Endothelial cell of umbilical vein (primary cell): ENCODE results near the gene SGCE. TPM values are rescaled to one million over a fixed set of nuclear protein-coding genes. Genes with fewer than 3 reads are reported as not detected.

ENCODE experiments used
- BruUV-seq: library from RNA; stranded (reverse); fragments of 400-500 nt; replicated peaks from 2 replicates; lab custom pipeline; 2021; lab: Mats Ljungman, UMichigan
- CTCF ChIA-PET: fragments of 300-600, 350-600 bp; sonication (Branson Sonifier 250); formaldehyde crosslinking; loops from one replicate; lab custom pipeline; 2021; ENCODE audit warnings: antibody characterized with exemption, inconsistent platforms; lab: Charles Lee
- POLR2A ChIA-PET: fragments of 300-600, 350-600 bp; sonication (Branson Sonifier 250); formaldehyde crosslinking; loops from one replicate; lab custom pipeline; 2021; ENCODE audit warnings: antibody characterized with exemption, inconsistent platforms; lab: Charles Lee
- DNase-seq: peaks from one replicate; pipeline ENCODE4 v3.0.0-alpha.2; 2011; ENCODE audit warnings: low read depth, low spot score
- FAIRE-seq: peaks from 2 replicates; lab custom pipeline; 2011; peaks lifted over from hg19 to GRCh38; lab: Jason Lieb, UNC
- H2AFZ ChIP-seq: 2 replicates; pipeline ENCODE4 v1.6.0; 2012; ENCODE audit warnings: low read depth, low read length, control low read depth, inconsistent platforms
- H3K27ac ChIP-seq: 2 replicates; pipeline ENCODE4 v1.5.1; 2011; ENCODE audit warnings: low read depth, mild to moderate bottlenecking, control low read depth, low read length, moderate library complexity; ENCODE audit not compliant: insufficient read depth
- H3K27me3 ChIP-seq, 2 experiments: 2 replicates each; pipeline versions ENCODE4 v1.6.0 to v1.6.1; 2011; ENCODE audit warnings: low read length in 2 of 2, mixed read lengths in 1 of 2; ENCODE audit not compliant: control insufficient read depth in 2 of 2, insufficient read depth in 2 of 2
- H3K36me3 ChIP-seq, 2 experiments: 2 replicates in 1 of 2; 3 replicates in 1 of 2; pipeline ENCODE4 v1.5.1; 2011; ENCODE audit warnings: low read length in 2 of 2, mild to moderate bottlenecking in 1 of 2, moderate library complexity in 1 of 2; ENCODE audit not compliant: control insufficient read depth in 2 of 2, insufficient read depth in 2 of 2; ENCODE audit errors: extremely low read depth in 1 of 2
- H3K4me1 ChIP-seq: 3 replicates; pipeline ENCODE4 v1.5.1; 2011; ENCODE audit warnings: mild to moderate bottlenecking, low read length; ENCODE audit not compliant: control insufficient read depth, insufficient read depth; ENCODE audit errors: extremely low read depth
- H3K4me2 ChIP-seq: 2 replicates; pipeline ENCODE4 v1.6.1; 2011; ENCODE audit warnings: low read length, control low read depth, mixed read lengths; ENCODE audit not compliant: insufficient read depth
- H3K4me3 ChIP-seq, 3 experiments: fragments of 200-600 bp in 1 of 3; sonication (generic), shearing (Covaris generic) in 1 of 3; replicated peaks in 1 of 3; 2 replicates each; pipeline ENCODE4 v1.5.1; 2011 to 2016; ENCODE audit warnings: control low read depth in 3 of 3, low read length in 3 of 3, mild to moderate bottlenecking in 2 of 3, inconsistent platforms in 1 of 3, low read depth in 1 of 3, moderate library complexity in 1 of 3; ENCODE audit not compliant: insufficient read depth in 1 of 3
- H3K79me2 ChIP-seq: 2 replicates; pipeline ENCODE4 v1.6.0; 2012; ENCODE audit warnings: low read length, inconsistent platforms; ENCODE audit not compliant: control insufficient read depth, insufficient read depth
- H3K9ac ChIP-seq: replicated peaks from 2 replicates; pipeline ENCODE3; 2011; ENCODE audit warnings: low read length, control low read depth; ENCODE audit not compliant: insufficient read depth; ENCODE audit errors: extremely low read depth
- H3K9me1 ChIP-seq: replicated peaks from 3 replicates; pipeline ENCODE4 v1.6.0; 2011; ENCODE audit warnings: mild to moderate bottlenecking, low read length; ENCODE audit not compliant: control insufficient read depth, insufficient read depth; ENCODE audit errors: extremely low read depth
- H3K9me3 ChIP-seq: replicated peaks from 2 replicates; pipeline ENCODE4 v1.5.1; 2012; ENCODE audit warnings: low read length, inconsistent platforms; ENCODE audit not compliant: control insufficient read depth, insufficient read depth
- H4K20me1 ChIP-seq: replicated peaks from 2 replicates; pipeline ENCODE3; 2011; ENCODE audit warnings: mild to moderate bottlenecking, low read length; ENCODE audit not compliant: control insufficient read depth, insufficient read depth; ENCODE audit errors: extremely low read depth
- EZH2 ChIP-seq: IDR thresholded peaks from 2 replicates; pipeline ENCODE4 v1.6.1; 2012; ENCODE audit warnings: borderline replicate concordance, low read depth, mild to moderate bottlenecking, moderate library complexity, low read length, inconsistent platforms; ENCODE audit not compliant: severe bottlenecking
- FOS ChIP-seq: IDR thresholded peaks from 2 replicates; pipeline ENCODE4 v1.6.1; 2011; ENCODE audit warnings: mild to moderate bottlenecking, low read length, moderate library complexity, borderline replicate concordance; ENCODE audit not compliant: insufficient read depth
- GATA2 ChIP-seq: IDR thresholded peaks from 2 replicates; pipeline ENCODE4 v1.7.0; 2011; ENCODE audit warnings: low read depth, mild to moderate bottlenecking, moderate library complexity, mixed read lengths, low read length; ENCODE audit not compliant: insufficient read length, insufficient read depth
- JUN ChIP-seq: IDR thresholded peaks from 2 replicates; pipeline ENCODE4 v1.6.1; 2011; ENCODE audit warnings: borderline replicate concordance, low read depth; ENCODE audit not compliant: insufficient read length, insufficient read depth
- MYC ChIP-seq: IDR thresholded peaks from one replicate; pipeline ENCODE4 v1.6.1; 2011; ENCODE audit warnings: mild to moderate bottlenecking, low read depth, low read length
- POLR2A ChIP-seq: IDR thresholded peaks from 2 replicates; pipeline ENCODE4 v1.6.1; 2012; ENCODE audit warnings: low read depth, mild to moderate bottlenecking, control low read depth, low read length
- POLR2AphosphoS5 ChIP-seq: IDR thresholded peaks from 2 replicates; pipeline ENCODE4 v1.6.1; 2012; ENCODE audit warnings: low read depth, mild to moderate bottlenecking, control low read depth, low read length, moderate library complexity; ENCODE audit not compliant: insufficient read depth
- dilution Hi-C: fragments of 300-500 bp; cut with MboI; formaldehyde crosslinking; loops from one replicate; pipeline ENCODE4 v1.15.0; 2019; ENCODE audit warnings: low sequenced_read_pairs; ENCODE audit not compliant: extremely low pct_ligation_motif_present
- intact Hi-C: fragments of 100-400 bp; cut with micrococcal nuclease; formaldehyde crosslinking; loops from one replicate; pipeline ENCODE4 v1.10.0; 2022
- polyA plus RNA-seq, 4 experiments: library from polyadenylated mRNA; depleted of rRNA in 3 of 4; stranded (reverse) in 3 of 4; unstranded in 1 of 4; fragments of >200 nt; gene quantifications; 2 replicates each; pipeline versions ENCODE4 v1.2.1 to v1.2.3, GENCODE V29; 2011 to 2012; ENCODE audit warnings: missing spikeins in 1 of 4
- total RNA-seq: library from RNA; stranded (reverse); gene quantifications from 2 replicates; pipeline ENCODE4 v1.2.3, GENCODE V29; 2021
- TF ChIP-seq, protein P1 (sequence below), 2 donors: IDR thresholded peaks; 1 replicate in 1 of 2; 2 replicates in 1 of 2; pipeline ENCODE4 v1.5.1; 2011; ENCODE audit warnings: low read length in 2 of 2, mild to moderate bottlenecking in 2 of 2, moderate library complexity in 2 of 2, control low read depth in 1 of 2, inconsistent platforms in 1 of 2, low read depth in 1 of 2; ENCODE audit not compliant: insufficient read depth in 1 of 2; ENCODE audit errors: extremely low read depth in 1 of 2
- TF ChIP-seq, protein P2 (sequence below): IDR thresholded peaks from 2 replicates; pipeline ENCODE4 v1.6.1; 2011; ENCODE audit not compliant: insufficient read depth, insufficient read length

SGCE gene
- total and polyA plus RNA-seq, 2 donors (not counting 3 experiments of a cell fraction or from before 2014, with no cell fraction given), result 46.8 to 53.3 TPM

DNA sequence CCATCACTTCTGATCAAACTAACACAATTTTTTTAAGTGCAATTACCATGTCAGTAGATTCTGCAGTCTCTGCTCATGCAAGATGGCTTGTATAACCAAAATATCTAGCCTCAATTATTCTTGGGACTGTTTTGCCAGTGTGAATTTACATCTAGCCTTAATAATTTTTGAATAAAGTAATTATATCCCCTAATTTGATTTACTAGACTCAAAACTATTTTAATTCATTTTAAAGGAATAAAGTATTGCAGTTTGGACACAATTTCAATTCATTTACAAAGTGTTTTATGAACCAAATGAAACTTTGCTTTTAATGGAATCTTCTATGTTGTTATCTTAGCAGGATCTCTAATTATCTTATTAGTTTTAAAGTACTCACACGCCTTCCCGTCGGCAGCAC, 55.7 kb downstream of the SGCE start:
- no peak overlapping the region for H3K4me3 ChIP-seq
- no peaks in the 10 kb centered on the region for H3K9me3 ChIP-seq
- ChIA-PET POLR2A (no interaction called here), CTCF (no interaction called here)
- H3K4me1 ChIP-seq, result no peaks in the 10 kb centered on the region
- no peak for TF ChIP-seq FOS
- TF ChIP-seq POLR2AphosphoS5, result no peak
- TF ChIP-seq, protein P1, sequence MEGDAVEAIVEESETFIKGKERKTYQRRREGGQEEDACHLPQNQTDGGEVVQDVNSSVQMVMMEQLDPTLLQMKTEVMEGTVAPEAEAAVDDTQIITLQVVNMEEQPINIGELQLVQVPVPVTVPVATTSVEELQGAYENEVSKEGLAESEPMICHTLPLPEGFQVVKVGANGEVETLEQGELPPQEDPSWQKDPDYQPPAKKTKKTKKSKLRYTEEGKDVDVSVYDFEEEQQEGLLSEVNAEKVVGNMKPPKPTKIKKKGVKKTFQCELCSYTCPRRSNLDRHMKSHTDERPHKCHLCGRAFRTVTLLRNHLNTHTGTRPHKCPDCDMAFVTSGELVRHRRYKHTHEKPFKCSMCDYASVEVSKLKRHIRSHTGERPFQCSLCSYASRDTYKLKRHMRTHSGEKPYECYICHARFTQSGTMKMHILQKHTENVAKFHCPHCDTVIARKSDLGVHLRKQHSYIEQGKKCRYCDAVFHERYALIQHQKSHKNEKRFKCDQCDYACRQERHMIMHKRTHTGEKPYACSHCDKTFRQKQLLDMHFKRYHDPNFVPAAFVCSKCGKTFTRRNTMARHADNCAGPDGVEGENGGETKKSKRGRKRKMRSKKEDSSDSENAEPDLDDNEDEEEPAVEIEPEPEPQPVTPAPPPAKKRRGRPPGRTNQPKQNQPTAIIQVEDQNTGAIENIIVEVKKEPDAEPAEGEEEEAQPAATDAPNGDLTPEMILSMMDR (IDR thresholded peaks at IDR 0.05; ENCODE audit: extremely low read depth in 1 of 2, insufficient read depth in 1 of 2, low read depth in 1 of 2, low read length in 2 of 2), result no peak
- H4K20me1 ChIP-seq, result no peaks in the 10 kb centered on the region
- no peaks in the 10 kb centered on the region for H3K9me1 ChIP-seq
- H3K36me3 ChIP-seq, result peaks cover 0 to 2% of the 10 kb centered on the region in 2 experiments
- FAIRE-seq, result no peak
- no peak overlapping the region for H3K27ac ChIP-seq
- BruUV-seq, result no TSS peak
- no peaks in the 10 kb centered on the region for H3K79me2 ChIP-seq
- dilution Hi-C loops, result no loop called here
- H3K4me2 ChIP-seq, result no peak overlapping the region
- H3K27me3 ChIP-seq, result no peaks in the 10 kb centered on the region
- intact Hi-C loops, result loop anchor here (10.0 kb wide), 1 partner anchor 85 kb away; no protein-coding TSS in a partner anchor
- H3K9ac ChIP-seq, result no peak overlapping the region
- no peak overlapping the region for H2AFZ ChIP-seq
- DNase-seq, result no peak

DNA sequence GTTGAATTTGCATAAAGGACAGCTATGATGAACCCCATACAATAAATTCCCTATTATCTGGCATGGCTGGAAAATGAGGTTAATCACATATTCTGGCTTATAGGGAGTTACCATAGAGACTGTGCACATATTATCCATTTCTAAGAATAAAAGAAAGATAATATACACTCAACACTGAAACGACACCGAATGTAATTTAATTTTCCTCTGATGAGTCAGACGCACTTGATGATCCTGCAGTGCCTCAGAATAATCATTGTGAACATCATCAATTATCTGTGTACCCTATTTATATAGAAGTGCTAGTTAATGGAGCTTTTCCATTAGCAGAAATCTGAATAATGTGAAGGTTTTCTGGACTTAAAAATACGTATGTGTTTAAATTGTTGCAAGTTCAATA, 60.2 kb downstream of the SGCE start:
- Histone ChIP-seq H3K27ac (no peak overlapping the region), H3K79me2 (no peaks in the 10 kb centered on the region), H3K4me1 (no peaks in the 10 kb centered on the region), H3K36me3 (peaks cover 0 to 2% of the 10 kb centered on the region in 2 experiments), H4K20me1 (no peaks in the 10 kb centered on the region), H3K4me2 (no peak overlapping the region), H3K9me3 (no peaks in the 10 kb centered on the region), H3K9ac (no peak overlapping the region), H3K4me3 (no peak overlapping the region), H2AFZ (no peak overlapping the region), H3K9me1 (no peaks in the 10 kb centered on the region), H3K27me3 (no peaks in the 10 kb centered on the region)
- ChIA-PET POLR2A (no interaction called here), CTCF (interaction anchor here (1.5 kb wide), 1 partner anchor 30 kb away, joined by 4 read pairs; no protein-coding TSS in a partner anchor)
- FAIRE-seq (no peak), DNase-seq (no peak)
- dilution Hi-C loops, result no loop called here
- intact Hi-C loops, result no loop called here
- TF ChIP-seq JUN (no peak), POLR2AphosphoS5 (no peak), FOS (no peak), POLR2A (no peak), MYC (no peak), EZH2 (no peak), GATA2 (no peak)
- TF ChIP-seq, protein P2, sequence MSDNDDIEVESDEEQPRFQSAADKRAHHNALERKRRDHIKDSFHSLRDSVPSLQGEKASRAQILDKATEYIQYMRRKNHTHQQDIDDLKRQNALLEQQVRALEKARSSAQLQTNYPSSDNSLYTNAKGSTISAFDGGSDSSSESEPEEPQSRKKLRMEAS, result no peak
- TF ChIP-seq, protein P1 (IDR thresholded peaks at IDR 0.05; ENCODE audit: extremely low read depth in 1 of 2, insufficient read depth in 1 of 2, low read depth in 1 of 2, low read length in 2 of 2), result no peak
- no TSS peak for BruUV-seq
